Mucosa of stomach (tissue), 1 donor: ENCODE data around the gene UNC5B.

Source experiments
- H3K27me3 ChIP-seq: one replicate; pipeline ENCODE4 v1.7.0; 2013; ENCODE audit warnings: mild to moderate bottlenecking, low read length; ENCODE audit not compliant: control insufficient read depth, insufficient read depth
- H3K36me3 ChIP-seq: one replicate; pipeline ENCODE4 v1.7.0; 2013; ENCODE audit warnings: low read length; ENCODE audit not compliant: control insufficient read depth, insufficient read depth
- H3K4me1 ChIP-seq: one replicate; pipeline ENCODE4 v1.7.0; 2013; ENCODE audit warnings: mild to moderate bottlenecking, low read length; ENCODE audit not compliant: control insufficient read depth, insufficient read depth
- H3K4me3 ChIP-seq: one replicate; pipeline ENCODE4 v1.7.0; 2013; ENCODE audit warnings: low read length
- H3K9ac ChIP-seq: one replicate; pipeline ENCODE4 v1.7.0; 2013; ENCODE audit warnings: mild to moderate bottlenecking, low read length, moderate library complexity
- H3K9me3 ChIP-seq: one replicate; pipeline ENCODE4 v1.7.0; 2013; ENCODE audit warnings: mild to moderate bottlenecking, low read length, moderate library complexity; ENCODE audit not compliant: control insufficient read depth
- donor health status: Pancreatic carcinoma.

UNC5B gene

GRCh38 chr10:71245420-71246325, 33.3 kb downstream of the UNC5B start:
- Histone ChIP-seq H3K4me1 (peaks cover 88% of the 10 kb centered on the region), H3K4me3 (no peak overlapping the region), H3K9ac (peak overlapping the region; percentile 46), H3K9me3 (no peaks in the 10 kb centered on the region), H3K36me3 (no peaks in the 10 kb centered on the region), H3K27me3 (no peaks in the 10 kb centered on the region)

GRCh38 chr10:71246591-71247413, 34.4 kb downstream of the UNC5B start:
- Histone ChIP-seq H3K36me3 (no peaks in the 10 kb centered on the region), H3K4me3 (no peak overlapping the region), H3K9me3 (no peaks in the 10 kb centered on the region), H3K4me1 (peaks cover 93% of the 10 kb centered on the region), H3K27me3 (no peaks in the 10 kb centered on the region), H3K9ac (peak overlapping the region; percentile 46)

- H3K9me3 ChIP-seq = no peaks in the 10 kb centered on the region
- H3K4me3 ChIP-seq = no peak overlapping the region
- no peaks in the 10 kb centered on the region for H3K27me3 ChIP-seq
- H3K4me1 ChIP-seq = peaks cover 94% of the 10 kb centered on the region
- H3K9ac ChIP-seq = peak overlapping the region; percentile 16
- no peaks in the 10 kb centered on the region for H3K36me3 ChIP-seq
These were observed 35.0 kb downstream of the UNC5B start for GRCh38 chr10:71247414-71247705.

GRCh38 chr10:71247804-71248203, 35.4 kb downstream of the UNC5B start:
- Histone ChIP-seq H3K9ac (peak overlapping the region; percentile 16), H3K36me3 (no peaks in the 10 kb centered on the region), H3K9me3 (no peaks in the 10 kb centered on the region), H3K27me3 (no peaks in the 10 kb centered on the region), H3K4me1 (peaks cover 94% of the 10 kb centered on the region), H3K4me3 (no peak overlapping the region)

GRCh38 chr10:71248210-71248609, 35.8 kb downstream of the UNC5B start:
- Histone ChIP-seq H3K36me3 (no peaks in the 10 kb centered on the region), H3K4me1 (peaks cover 94% of the 10 kb centered on the region), H3K27me3 (no peaks in the 10 kb centered on the region), H3K4me3 (no peak overlapping the region), H3K9me3 (no peaks in the 10 kb centered on the region), H3K9ac (peak overlapping the region; percentile 16)

- Histone ChIP-seq H3K27me3 (no peaks in the 10 kb centered on the region), H3K9ac (no peak overlapping the region), H3K4me3 (no peak overlapping the region), H3K36me3 (no peaks in the 10 kb centered on the region), H3K9me3 (no peaks in the 10 kb centered on the region), H3K4me1 (peaks cover 93% of the 10 kb centered on the region)
These were observed 37.6 kb downstream of the UNC5B start for GRCh38 chr10:71249996-71250395.

GRCh38 chr10:71250405-71250804, 38.0 kb downstream of the UNC5B start:
- Histone ChIP-seq H3K4me1 (peaks cover 93% of the 10 kb centered on the region), H3K27me3 (no peaks in the 10 kb centered on the region), H3K9ac (no peak overlapping the region), H3K36me3 (no peaks in the 10 kb centered on the region), H3K4me3 (no peak overlapping the region), H3K9me3 (no peaks in the 10 kb centered on the region)

- no peak overlapping the region for H3K4me3 ChIP-seq
- no peak overlapping the region for H3K9ac ChIP-seq
- peaks cover 93% of the 10 kb centered on the region for H3K4me1 ChIP-seq
- H3K9me3 ChIP-seq = no peaks in the 10 kb centered on the region
- H3K36me3 ChIP-seq = no peaks in the 10 kb centered on the region
- no peaks in the 10 kb centered on the region for H3K27me3 ChIP-seq
These were observed 38.5 kb downstream of the UNC5B start for GRCh38 chr10:71250842-71251241.

- Histone ChIP-seq H3K9me3 (no peaks in the 10 kb centered on the region), H3K36me3 (no peaks in the 10 kb centered on the region), H3K4me1 (peaks cover 93% of the 10 kb centered on the region), H3K27me3 (no peaks in the 10 kb centered on the region), H3K4me3 (no peak overlapping the region), H3K9ac (no peak overlapping the region)
These were observed 38.9 kb downstream of the UNC5B start for GRCh38 chr10:71251319-71251718.

GRCh38 chr10:71252220-71252619, 39.9 kb downstream of the UNC5B start:
- Histone ChIP-seq H3K9me3 (no peaks in the 10 kb centered on the region), H3K4me3 (no peak overlapping the region), H3K4me1 (peaks cover 93% of the 10 kb centered on the region), H3K36me3 (no peaks in the 10 kb centered on the region), H3K27me3 (no peaks in the 10 kb centered on the region), H3K9ac (peak overlapping the region; percentile 2)

GRCh38 chr10:71253981-71254818, 41.8 kb downstream of the UNC5B start:
- Histone ChIP-seq H3K4me3 (no peak overlapping the region), H3K27me3 (no peaks in the 10 kb centered on the region), H3K4me1 (peaks cover 90% of the 10 kb centered on the region)

More at GRCh38 chr10:71253981-71254818, 41.8 kb downstream of the UNC5B start:
- H3K36me3 ChIP-seq = no peaks in the 10 kb centered on the region
- no peak overlapping the region for H3K9ac ChIP-seq
- H3K9me3 ChIP-seq = no peaks in the 10 kb centered on the region
